ENCODE measurements around the gene MYO1E.

DNA sequence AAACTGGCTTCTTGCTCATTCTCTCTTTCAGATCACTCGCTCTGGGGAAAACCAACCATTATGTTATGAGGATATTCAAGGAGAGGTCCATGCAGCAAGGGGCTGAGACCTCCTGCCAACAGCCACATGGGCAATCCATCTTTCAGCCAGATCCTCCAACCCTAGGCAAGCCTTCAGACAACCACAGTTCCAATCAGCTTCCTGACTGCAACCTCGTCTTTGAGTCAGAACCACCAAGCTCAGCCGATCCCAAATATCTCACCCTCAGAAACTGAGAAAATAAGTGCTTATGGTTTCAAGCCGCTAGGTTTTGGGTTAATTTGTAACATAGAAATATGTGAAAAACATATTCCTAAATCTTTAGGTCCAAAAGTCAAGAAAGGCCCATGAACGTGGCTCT, 155.8 kb downstream of the MYO1E start:
- TF ChIP-seq, protein P1, sequence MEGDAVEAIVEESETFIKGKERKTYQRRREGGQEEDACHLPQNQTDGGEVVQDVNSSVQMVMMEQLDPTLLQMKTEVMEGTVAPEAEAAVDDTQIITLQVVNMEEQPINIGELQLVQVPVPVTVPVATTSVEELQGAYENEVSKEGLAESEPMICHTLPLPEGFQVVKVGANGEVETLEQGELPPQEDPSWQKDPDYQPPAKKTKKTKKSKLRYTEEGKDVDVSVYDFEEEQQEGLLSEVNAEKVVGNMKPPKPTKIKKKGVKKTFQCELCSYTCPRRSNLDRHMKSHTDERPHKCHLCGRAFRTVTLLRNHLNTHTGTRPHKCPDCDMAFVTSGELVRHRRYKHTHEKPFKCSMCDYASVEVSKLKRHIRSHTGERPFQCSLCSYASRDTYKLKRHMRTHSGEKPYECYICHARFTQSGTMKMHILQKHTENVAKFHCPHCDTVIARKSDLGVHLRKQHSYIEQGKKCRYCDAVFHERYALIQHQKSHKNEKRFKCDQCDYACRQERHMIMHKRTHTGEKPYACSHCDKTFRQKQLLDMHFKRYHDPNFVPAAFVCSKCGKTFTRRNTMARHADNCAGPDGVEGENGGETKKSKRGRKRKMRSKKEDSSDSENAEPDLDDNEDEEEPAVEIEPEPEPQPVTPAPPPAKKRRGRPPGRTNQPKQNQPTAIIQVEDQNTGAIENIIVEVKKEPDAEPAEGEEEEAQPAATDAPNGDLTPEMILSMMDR (IDR thresholded peaks at IDR 0.05): no peak
- TF ChIP-seq POLR2A (IDR thresholded peaks at IDR 0.05): no peak
- TF ChIP-seq POLR2AphosphoS5 (IDR thresholded peaks at IDR 0.05): no peak
- TF ChIP-seq EP300 (IDR thresholded peaks at IDR 0.05): no peak

All from sigmoid colon (tissue), 4 donors.